ENCODE results near the gene CCDC63.

The CCDC63 gene

GRCh38 chr12:110916295-110916875 lies 69.6 kb downstream of the CCDC63 start:
- no peak for DNase-seq (ENCODE audit: low read depth)
- no peak for TF ChIP-seq CTCF (IDR thresholded peaks at IDR 0.05; ENCODE audit: insufficient read depth, low read depth, low read length, missing control alignments)

GRCh38 chr12:110917467-110917866 lies 70.7 kb downstream of the CCDC63 start:
- H3K4me3 ChIP-seq (ENCODE audit: low read depth, low read length), result no peak overlapping the region
- no peak for DNase-seq (ENCODE audit: low read depth)
- no peak for TF ChIP-seq CTCF (IDR thresholded peaks at IDR 0.05; ENCODE audit: insufficient read depth, low read depth, low read length, missing control alignments)

More at GRCh38 chr12:110916295-110916875, 69.6 kb downstream of the CCDC63 start:
- no peak overlapping the region for H3K4me3 ChIP-seq (ENCODE audit: low read depth, low read length)

GRCh38 chr12:110917961-110918360 lies 71.2 kb downstream of the CCDC63 start:
- H3K4me3 ChIP-seq (ENCODE audit: low read depth, low read length), result no peak overlapping the region
- no peak for DNase-seq (ENCODE audit: low read depth)
- no peak for TF ChIP-seq CTCF (IDR thresholded peaks at IDR 0.05; ENCODE audit: insufficient read depth, low read depth, low read length, missing control alignments)

- H3K4me3 ChIP-seq (ENCODE audit: low read depth, low read length), result no peak overlapping the region
- DNase-seq (ENCODE audit: low read depth), result no peak
- no peak for TF ChIP-seq CTCF (IDR thresholded peaks at IDR 0.05; ENCODE audit: insufficient read depth, low read depth, low read length, missing control alignments)
Measured at GRCh38 chr12:110919720-110920119, 72.9 kb downstream of the CCDC63 start.

- H3K4me3 ChIP-seq (ENCODE audit: low read depth, low read length), result no peak within 1 kb of the TSS
- no peak for TF ChIP-seq CTCF (IDR thresholded peaks at IDR 0.05; ENCODE audit: insufficient read depth, low read depth, low read length, missing control alignments)
- DNase-seq (ENCODE audit: low read depth), result no peak
Measured at GRCh38 chr12:110920324-110920910, 73.6 kb downstream of the CCDC63 start, which contains the start of gene MYL2. TSS of gene MYL2 (minus strand) at chr12:110920579. CDS start at chr12:110920529, 50 bp downstream.

- no peak for TF ChIP-seq CTCF (IDR thresholded peaks at IDR 0.05; ENCODE audit: insufficient read depth, low read depth, low read length, missing control alignments)
- no peak for DNase-seq (ENCODE audit: low read depth)
- no peak overlapping the region for H3K4me3 ChIP-seq (ENCODE audit: low read depth, low read length)
Measured at GRCh38 chr12:110921262-110921661, 74.5 kb downstream of the CCDC63 start.

- no peak for DNase-seq (ENCODE audit: low read depth)
- no peak for TF ChIP-seq CTCF (IDR thresholded peaks at IDR 0.05; ENCODE audit: insufficient read depth, low read depth, low read length, missing control alignments)
- no peak overlapping the region for H3K4me3 ChIP-seq (ENCODE audit: low read depth, low read length)
Measured at GRCh38 chr12:110922652-110923051, 75.9 kb downstream of the CCDC63 start.
